Osteocyte (in vitro differentiated cells): ENCODE results near the gene DDX18. TPM values are rescaled to one million over a fixed set of nuclear protein-coding genes. Genes with fewer than 3 reads are reported as not detected.

Source experiments
- DNase-seq: peaks from one replicate; pipeline ENCODE4 v3.0.0; 2021; ENCODE audit warnings: mixed read lengths; ENCODE audit not compliant: unreplicated experiment; ENCODE audit errors: extremely low spot score
- H3K27ac Mint-ChIP-seq: one replicate; pipeline ENCODE4 v1.8.0; 2021; ENCODE audit warnings: mild to moderate bottlenecking, mixed read lengths; ENCODE audit not compliant: unreplicated experiment
- H3K27me3 Mint-ChIP-seq: one replicate; pipeline ENCODE4 v1.8.0; 2021; ENCODE audit warnings: mixed read lengths; ENCODE audit not compliant: unreplicated experiment
- H3K36me3 Mint-ChIP-seq: one replicate; pipeline ENCODE4 v1.8.0; 2021; ENCODE audit warnings: mixed read lengths; ENCODE audit not compliant: unreplicated experiment
- H3K4me1 Mint-ChIP-seq: one replicate; pipeline ENCODE4 v1.8.0; 2021; ENCODE audit warnings: mixed read lengths; ENCODE audit not compliant: unreplicated experiment
- H3K4me3 Mint-ChIP-seq: one replicate; pipeline ENCODE4 v1.8.0; 2021; ENCODE audit warnings: mild to moderate bottlenecking, moderate library complexity, mixed read lengths; ENCODE audit not compliant: unreplicated experiment
- H3K9me3 Mint-ChIP-seq: one replicate; pipeline ENCODE4 v1.8.0; 2021; ENCODE audit warnings: mixed read lengths; ENCODE audit not compliant: unreplicated experiment
- CTCF ChIP-seq: fragments of 200-600 bp; sonication (generic); IDR thresholded peaks from 2 replicates; pipeline ENCODE4 v1.5.0; 2021; ENCODE audit warnings: antibody characterized with exemption, mild to moderate bottlenecking, moderate library complexity
- total RNA-seq: library from RNA; stranded (reverse); gene quantifications from 2 replicates; pipeline ENCODE4 v1.2.1, GENCODE V29; 2021

Gene DDX18
- total RNA-seq, 1 donor from 2014 or later: 49.4 TPM

GRCh38 chr2:117854610-117855009 lies 40.1 kb downstream of the DDX18 start:
- Mint-ChIP-seq H3K27ac (no peak overlapping the region), H3K4me1 (peaks cover 14% of the 10 kb centered on the region), H3K27me3 (peaks cover 21% of the 10 kb centered on the region), H3K4me3 (no peak overlapping the region), H3K9me3 (no peaks in the 10 kb centered on the region), H3K36me3 (no peaks in the 10 kb centered on the region)
- no peak for DNase-seq
- no peak for TF ChIP-seq CTCF

GRCh38 chr2:117855886-117856285 lies 41.4 kb downstream of the DDX18 start:
- Mint-ChIP-seq H3K9me3 (no peaks in the 10 kb centered on the region), H3K4me1 (peaks cover 14% of the 10 kb centered on the region), H3K27me3 (peaks cover 9% of the 10 kb centered on the region), H3K27ac (peak overlapping the region; percentile 53), H3K36me3 (no peaks in the 10 kb centered on the region), H3K4me3 (no peak overlapping the region)
- no peak for DNase-seq
- TF ChIP-seq CTCF: no peak

GRCh38 chr2:117856415-117857210 lies 42.1 kb downstream of the DDX18 start:
- H3K4me3 Mint-ChIP-seq: no peak overlapping the region
- H3K36me3 Mint-ChIP-seq: no peaks in the 10 kb centered on the region
- peaks cover 14% of the 10 kb centered on the region for H3K4me1 Mint-ChIP-seq
- no peaks in the 10 kb centered on the region for H3K9me3 Mint-ChIP-seq
- H3K27ac Mint-ChIP-seq: peak overlapping the region; percentile 53
- H3K27me3 Mint-ChIP-seq: peaks cover 1% of the 10 kb centered on the region
- no peak for TF ChIP-seq CTCF
- no peak for DNase-seq

- TF ChIP-seq CTCF: no peak
- no peaks in the 10 kb centered on the region for H3K36me3 Mint-ChIP-seq
- no peaks in the 10 kb centered on the region for H3K27me3 Mint-ChIP-seq
- peaks cover 14% of the 10 kb centered on the region for H3K4me1 Mint-ChIP-seq
- no peak for DNase-seq
- H3K9me3 Mint-ChIP-seq: no peaks in the 10 kb centered on the region
- H3K27ac Mint-ChIP-seq: no peak overlapping the region
- H3K4me3 Mint-ChIP-seq: no peak overlapping the region
These were observed 43.8 kb downstream of the DDX18 start for GRCh38 chr2:117858336-117858735.

GRCh38 chr2:117858892-117859531 lies 44.5 kb downstream of the DDX18 start:
- no peak for DNase-seq
- Mint-ChIP-seq H3K27ac (no peak overlapping the region), H3K36me3 (no peaks in the 10 kb centered on the region), H3K9me3 (no peaks in the 10 kb centered on the region), H3K4me1 (peaks cover 14% of the 10 kb centered on the region), H3K27me3 (no peaks in the 10 kb centered on the region), H3K4me3 (no peak overlapping the region)
- TF ChIP-seq CTCF: no peak
